ENCODE measurements around the gene ZBTB12. TPM values are rescaled to one million over a fixed set of nuclear protein-coding genes. Genes with fewer than 3 reads are reported as not detected.

ZBTB12 gene
- total and polyA plus RNA-seq, 2 of the 13 experiments (the other 11 are each of a cell fraction or from before 2014, with no cell fraction given): 4.8 to 6.0 TPM

DNA sequence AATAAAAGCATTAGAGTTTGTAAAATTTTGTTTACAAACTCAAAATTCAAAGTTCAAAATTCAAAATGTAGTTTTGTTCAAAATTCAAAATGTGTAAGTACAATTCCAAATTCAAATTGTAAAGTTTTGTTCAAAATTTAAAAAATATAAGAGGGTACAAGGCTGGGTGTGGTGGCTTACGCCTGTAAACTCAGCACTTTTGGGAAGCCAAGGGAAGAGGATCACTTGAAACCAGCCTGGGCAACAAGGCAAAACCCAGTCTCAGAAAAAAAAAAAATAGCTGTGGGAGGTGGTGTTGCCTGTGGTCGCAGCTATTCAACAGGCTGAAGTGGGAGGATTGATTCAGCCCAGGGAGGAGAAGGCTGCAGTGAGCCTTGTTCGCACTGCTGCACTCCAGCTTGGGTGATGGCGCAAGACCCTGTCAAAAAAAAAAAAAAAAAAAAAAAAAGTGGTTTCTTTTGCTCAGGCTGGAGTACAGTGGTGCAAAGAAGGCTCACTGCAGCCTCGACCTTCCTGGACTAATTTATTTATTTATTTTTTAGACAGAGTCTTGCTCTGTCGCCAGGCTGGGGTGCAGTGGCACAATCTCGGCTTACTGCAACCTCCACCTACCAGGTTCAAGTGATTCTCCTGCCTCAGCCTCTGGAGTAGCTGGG lies 5.4 kb upstream of the ZBTB12 start (continued):
- TF ChIP-seq, protein P1, sequence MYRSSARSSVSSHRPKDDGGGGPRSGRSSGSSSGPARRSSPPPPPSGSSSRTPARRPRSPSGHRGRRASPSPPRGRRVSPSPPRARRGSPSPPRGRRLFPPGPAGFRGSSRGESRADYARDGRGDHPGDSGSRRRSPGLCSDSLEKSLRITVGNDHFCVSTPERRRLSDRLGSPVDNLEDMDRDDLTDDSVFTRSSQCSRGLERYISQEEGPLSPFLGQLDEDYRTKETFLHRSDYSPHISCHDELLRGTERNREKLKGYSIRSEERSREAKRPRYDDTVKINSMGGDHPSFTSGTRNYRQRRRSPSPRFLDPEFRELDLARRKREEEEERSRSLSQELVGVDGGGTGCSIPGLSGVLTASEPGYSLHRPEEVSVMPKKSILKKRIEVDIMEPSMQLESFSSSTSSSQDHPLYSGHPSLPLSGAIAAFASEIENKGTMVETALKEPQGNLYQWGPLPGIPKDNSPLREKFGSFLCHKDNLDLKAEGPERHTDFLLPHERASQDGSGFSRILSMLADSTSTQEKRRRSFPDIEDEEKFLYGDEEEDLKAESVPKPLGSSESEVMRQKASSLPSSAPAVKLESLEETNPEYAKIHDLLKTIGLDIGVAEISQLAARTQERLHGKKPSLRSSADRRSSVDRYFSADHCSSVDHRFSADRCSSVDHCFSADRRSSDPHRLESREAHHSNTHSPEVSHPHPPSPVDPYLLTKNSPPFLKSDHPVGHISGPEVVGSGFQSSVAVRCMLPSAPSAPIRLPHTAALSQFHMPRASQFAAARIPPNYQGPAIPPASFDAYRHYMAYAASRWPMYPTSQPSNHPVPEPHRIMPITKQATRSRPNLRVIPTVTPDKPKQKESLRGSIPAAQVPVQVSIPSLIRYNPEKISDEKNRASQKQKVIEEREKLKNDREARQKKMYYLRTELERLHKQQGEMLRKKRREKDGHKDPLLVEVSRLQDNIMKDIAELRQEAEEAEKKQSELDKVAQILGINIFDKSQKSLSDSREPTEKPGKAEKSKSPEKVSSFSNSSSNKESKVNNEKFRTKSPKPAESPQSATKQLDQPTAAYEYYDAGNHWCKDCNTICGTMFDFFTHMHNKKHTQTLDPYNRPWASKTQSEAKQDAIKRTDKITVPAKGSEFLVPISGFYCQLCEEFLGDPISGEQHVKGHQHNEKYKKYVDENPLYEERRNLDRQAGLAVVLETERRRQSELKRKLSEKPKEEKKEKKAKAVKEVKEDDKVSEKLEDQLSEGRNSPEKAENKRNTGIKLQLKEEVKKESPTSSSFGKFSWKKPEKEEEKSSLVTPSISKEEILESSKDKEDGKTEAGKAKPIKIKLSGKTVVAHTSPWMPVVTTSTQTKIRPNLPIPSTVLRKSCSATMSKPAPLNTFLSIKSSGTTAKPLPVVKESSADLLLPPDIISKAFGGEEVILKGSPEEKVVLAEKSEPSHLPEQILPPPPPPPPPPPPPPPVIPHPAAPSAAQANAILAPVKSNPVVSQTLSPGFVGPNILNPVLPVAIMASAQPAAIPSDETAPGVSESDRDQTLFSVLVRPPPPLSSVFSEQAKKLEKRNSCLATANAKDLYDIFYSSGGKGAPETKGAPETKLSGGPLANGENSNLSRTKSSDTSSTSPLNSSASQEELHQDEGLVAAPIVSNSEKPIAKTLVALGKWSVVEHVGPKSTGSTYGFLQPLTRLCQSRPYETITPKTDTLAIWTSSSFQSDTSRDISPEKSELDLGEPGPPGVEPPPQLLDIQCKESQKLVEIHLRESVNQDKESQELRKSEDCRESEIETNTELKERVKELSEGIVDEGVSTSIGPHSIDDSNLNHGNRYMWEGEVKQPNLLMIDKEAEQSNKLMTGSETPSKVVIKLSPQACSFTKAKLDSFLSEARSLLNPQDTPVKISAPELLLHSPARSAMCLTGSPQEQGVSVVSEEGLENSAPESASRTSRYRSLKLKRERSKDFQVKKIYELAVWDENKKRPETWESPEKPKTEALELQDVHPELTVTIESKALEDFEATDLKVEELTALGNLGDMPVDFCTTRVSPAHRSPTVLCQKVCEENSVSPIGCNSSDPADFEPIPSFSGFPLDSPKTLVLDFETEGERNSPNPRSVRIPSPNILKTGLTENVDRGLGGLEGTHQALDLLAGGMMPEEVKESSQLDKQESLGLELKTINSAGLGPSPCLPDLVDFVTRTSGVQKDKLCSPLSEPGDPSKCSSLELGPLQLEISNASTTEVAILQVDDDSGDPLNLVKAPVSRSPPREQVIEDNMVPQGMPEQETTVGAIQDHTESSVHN (CRISPR knock-in tag; IDR thresholded peaks at IDR 0.05): no peak
- no peak for TF ChIP-seq ZNF816 (CRISPR knock-in tag; IDR thresholded peaks at IDR 0.05; ENCODE audit: borderline replicate concordance)
- no peak for TF ChIP-seq MEIS2 (CRISPR knock-in tag; IDR thresholded peaks at IDR 0.05)
- TF ChIP-seq ZNF570 (CRISPR knock-in tag; IDR thresholded peaks at IDR 0.05; ENCODE audit: borderline replicate concordance): no peak
- no peak for TF ChIP-seq SRSF4 (IDR thresholded peaks at IDR 0.05; ENCODE audit: low read depth, low read length, poor library complexity, severe bottlenecking)
- TF ChIP-seq ZNF207 (IDR thresholded peaks at IDR 0.05; ENCODE audit: borderline replicate concordance): no peak
- TF ChIP-seq, protein P2, sequence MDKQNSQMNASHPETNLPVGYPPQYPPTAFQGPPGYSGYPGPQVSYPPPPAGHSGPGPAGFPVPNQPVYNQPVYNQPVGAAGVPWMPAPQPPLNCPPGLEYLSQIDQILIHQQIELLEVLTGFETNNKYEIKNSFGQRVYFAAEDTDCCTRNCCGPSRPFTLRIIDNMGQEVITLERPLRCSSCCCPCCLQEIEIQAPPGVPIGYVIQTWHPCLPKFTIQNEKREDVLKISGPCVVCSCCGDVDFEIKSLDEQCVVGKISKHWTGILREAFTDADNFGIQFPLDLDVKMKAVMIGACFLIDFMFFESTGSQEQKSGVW (CRISPR knock-in tag; IDR thresholded peaks at IDR 0.05; ENCODE audit: borderline replicate concordance): no peak
- no peak for TF ChIP-seq NBN (conservative IDR thresholded peaks at IDR 0.05)
- peak; percentile 61 for TF ChIP-seq XRCC5 (optimal IDR thresholded peaks at IDR 0.05; ENCODE audit: low read length)
- TF ChIP-seq, protein P3, sequence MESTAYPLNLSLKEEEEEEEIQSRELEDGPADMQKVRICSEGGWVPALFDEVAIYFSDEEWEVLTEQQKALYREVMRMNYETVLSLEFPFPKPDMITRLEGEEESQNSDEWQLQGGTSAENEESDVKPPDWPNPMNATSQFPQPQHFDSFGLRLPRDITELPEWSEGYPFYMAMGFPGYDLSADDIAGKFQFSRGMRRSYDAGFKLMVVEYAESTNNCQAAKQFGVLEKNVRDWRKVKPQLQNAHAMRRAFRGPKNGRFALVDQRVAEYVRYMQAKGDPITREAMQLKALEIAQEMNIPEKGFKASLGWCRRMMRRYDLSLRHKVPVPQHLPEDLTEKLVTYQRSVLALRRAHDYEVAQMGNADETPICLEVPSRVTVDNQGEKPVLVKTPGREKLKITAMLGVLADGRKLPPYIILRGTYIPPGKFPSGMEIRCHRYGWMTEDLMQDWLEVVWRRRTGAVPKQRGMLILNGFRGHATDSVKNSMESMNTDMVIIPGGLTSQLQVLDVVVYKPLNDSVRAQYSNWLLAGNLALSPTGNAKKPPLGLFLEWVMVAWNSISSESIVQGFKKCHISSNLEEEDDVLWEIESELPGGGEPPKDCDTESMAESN (CRISPR knock-in tag; conservative IDR thresholded peaks at IDR 0.05): no peak
- no peak for TF ChIP-seq ZNF354B (CRISPR knock-in tag; IDR thresholded peaks at IDR 0.05)
- peak; percentile 54; the same call in 1 of the 2 replicates for TF ChIP-seq GATAD2A (CRISPR knock-in tag; IDR thresholded peaks at IDR 0.05)
- no peak for TF ChIP-seq ZNF713 (CRISPR knock-in tag; IDR thresholded peaks at IDR 0.05)
- TF ChIP-seq ZNF619 (CRISPR knock-in tag; IDR thresholded peaks at IDR 0.05): no peak
- no peak for TF ChIP-seq SAFB2 (CRISPR knock-in tag; IDR thresholded peaks at IDR 0.05; ENCODE audit: borderline replicate concordance, low read depth)
- TF ChIP-seq ZNF615 (CRISPR knock-in tag; IDR thresholded peaks at IDR 0.05; ENCODE audit: borderline replicate concordance): no peak
- TF ChIP-seq, protein P4, sequence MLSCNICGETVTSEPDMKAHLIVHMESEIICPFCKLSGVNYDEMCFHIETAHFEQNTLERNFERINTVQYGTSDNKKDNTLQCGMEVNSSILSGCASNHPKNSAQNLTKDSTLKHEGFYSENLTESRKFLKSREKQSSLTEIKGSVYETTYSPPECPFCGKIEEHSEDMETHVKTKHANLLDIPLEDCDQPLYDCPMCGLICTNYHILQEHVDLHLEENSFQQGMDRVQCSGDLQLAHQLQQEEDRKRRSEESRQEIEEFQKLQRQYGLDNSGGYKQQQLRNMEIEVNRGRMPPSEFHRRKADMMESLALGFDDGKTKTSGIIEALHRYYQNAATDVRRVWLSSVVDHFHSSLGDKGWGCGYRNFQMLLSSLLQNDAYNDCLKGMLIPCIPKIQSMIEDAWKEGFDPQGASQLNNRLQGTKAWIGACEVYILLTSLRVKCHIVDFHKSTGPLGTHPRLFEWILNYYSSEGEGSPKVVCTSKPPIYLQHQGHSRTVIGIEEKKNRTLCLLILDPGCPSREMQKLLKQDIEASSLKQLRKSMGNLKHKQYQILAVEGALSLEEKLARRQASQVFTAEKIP (CRISPR knock-in tag; IDR thresholded peaks at IDR 0.05; ENCODE audit: borderline replicate concordance): no peak

Measured in HepG2 (cell line).